AG09319 (cell line): ENCODE data around the gene LLGL1.

Experiments used
- DNase-seq: peaks from one replicate; pipeline ENCODE4 v3.0.0-alpha.2; 2010; ENCODE audit warnings: low read depth; ENCODE audit errors: extremely low read depth
- CTCF ChIP-seq: IDR thresholded peaks from 2 replicates; pipeline ENCODE4 v1.5.1; 2011; ENCODE audit warnings: low read depth, mild to moderate bottlenecking, inconsistent platforms, low read length, moderate library complexity

LLGL1 gene

DNA sequence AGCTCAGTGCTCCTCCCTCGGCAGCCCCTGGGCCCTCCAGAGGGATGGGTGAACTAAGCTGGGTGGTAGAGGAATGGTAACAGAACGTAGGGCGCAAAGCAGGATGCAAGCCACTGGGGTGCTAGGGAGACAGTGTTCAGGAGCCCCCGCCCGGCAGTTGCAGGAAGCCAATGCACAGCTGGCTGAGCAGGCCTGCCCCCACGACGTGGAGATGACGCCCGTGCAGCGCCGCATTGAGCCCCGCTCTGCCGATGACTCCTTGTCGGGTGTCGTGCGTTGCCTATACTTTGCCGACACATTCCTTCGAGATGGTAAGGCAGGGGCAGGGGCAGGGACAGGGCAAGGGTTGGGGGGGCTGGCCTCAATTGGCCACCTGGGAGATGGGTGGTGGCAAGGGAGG, 12.9 kb downstream of the LLGL1 start:
- TF ChIP-seq CTCF: no peak
- no peak for DNase-seq

DNA sequence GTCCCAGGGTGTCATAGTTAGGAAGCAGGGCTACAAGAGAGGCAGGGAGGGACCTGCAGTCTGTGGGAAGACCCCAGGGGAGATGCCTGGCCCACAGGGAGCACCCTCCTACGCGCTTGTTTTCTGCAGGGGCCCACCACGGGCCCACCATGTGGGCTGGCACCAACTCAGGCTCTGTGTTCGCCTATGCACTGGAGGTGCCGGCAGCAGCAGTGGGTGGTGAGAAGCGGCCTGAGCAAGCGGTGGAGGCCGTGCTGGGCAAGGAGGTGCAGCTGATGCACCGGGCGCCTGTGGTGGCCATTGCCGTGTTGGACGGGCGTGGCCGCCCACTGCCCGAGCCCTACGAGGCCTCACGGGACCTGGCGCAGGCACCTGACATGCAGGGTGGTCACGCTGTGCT, 15.0 kb downstream of the LLGL1 start:
- no peak for DNase-seq
- TF ChIP-seq CTCF: no peak

DNA sequence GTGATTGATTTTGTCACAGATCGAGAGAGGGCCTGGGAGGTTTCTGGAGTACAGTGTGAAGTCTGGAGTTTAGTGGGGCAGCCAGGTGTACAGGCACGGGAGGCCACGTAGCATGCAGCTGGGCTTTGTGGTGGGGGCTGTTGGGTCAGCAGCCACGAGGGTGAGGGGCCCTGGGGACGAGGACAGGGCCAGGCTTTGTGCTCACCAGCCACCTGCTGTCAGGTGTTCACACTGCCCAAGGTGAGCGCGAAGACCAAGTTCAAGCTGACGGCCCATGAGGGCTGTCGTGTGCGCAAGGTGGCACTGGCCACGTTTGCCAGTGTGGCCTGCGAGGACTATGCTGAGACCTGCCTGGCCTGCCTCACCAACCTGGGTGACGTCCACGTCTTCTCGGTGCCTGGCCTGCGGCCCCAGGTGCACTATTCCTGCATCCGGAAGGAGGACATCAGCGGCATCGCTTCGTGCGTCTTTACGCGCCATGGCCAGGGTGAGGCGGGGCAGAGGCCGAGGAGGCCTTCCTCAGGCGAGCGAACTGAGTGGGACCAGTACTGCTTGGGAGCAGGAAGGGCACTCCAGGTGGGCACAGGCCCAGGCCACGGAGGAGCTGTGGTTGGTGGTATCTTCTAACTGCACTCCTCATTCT, 15.9 kb downstream of the LLGL1 start:
- no peak for DNase-seq
- TF ChIP-seq CTCF: no peak

GRCh38 chr17:18245038-18245776, 19.8 kb downstream of the LLGL1 start:
- DNase-seq: no peak
- no peak for TF ChIP-seq CTCF

DNA sequence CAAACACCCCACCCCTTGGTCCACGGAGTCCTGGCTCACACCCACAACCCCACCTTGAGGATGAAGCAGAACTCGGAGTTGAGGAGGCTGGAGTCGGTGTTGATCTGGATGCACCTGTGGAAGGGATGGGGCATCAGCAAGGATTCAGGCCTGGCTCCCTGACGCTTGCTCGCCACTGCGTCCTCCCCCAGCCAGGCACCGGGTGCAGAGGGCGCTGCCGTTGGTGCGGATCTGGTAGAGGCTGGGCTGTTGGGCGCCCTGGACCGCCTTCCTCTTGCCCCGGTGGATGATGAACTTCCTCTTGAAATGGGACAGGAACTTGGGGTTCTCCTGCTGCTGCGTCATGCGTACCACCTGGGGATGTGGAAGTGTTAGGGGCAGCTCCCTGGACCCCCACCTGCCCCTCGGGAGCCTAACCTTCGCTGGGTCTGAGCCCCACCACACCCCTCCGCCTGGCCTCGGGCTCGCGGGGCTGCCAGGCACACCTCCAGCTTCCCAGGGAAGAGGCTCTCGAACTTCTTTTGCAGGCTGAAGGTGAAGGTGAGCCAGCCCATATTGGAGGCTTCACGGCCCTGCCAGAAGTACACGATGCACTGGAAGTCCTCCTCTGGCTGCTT, 20.8 kb downstream of the LLGL1 start:
- no peak for DNase-seq
- TF ChIP-seq CTCF: no peak

DNA sequence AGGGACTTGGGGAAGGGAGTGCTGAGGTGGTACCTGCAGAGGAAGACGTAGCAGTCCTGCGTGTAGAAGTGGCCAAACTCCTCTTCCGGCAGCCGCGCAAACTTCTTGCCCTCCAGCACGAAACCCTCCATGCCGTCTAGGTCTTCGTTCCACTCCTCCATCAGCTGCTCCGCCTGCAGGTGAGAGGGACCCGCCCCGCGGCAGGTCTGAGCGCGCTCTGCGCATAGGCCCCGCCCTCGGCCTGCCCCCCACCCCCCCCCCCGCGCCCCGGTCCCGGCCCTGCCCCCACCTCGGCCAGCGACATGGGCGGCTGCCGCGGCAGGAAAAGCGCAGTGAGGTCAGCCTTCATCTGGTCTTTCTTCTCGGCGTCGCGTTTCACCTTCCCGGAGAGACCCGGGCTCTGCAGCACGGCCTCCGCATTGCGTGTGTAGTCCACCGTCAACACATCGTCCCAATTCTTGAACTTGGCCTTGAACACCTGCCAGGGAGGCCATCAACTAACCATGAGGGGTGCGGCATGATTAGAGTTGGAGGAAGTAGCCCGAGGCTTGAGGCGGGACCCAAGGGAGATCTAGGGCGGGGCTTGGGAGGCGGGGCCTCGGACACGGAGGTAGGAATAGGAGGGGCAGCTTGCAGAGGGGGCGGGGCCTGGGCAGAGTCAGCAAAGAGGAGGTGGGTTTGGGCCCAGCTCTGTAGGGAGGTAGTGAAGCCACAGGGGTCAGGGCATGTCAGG, 21.6 kb downstream of the LLGL1 start:
- TF ChIP-seq CTCF: no peak
- no peak for DNase-seq
